SK-N-SH treated with all-trans-retinoic acid at 6 μM for 48 hours (cell line): ENCODE measurements around the gene RAP1GAP.

Experiments used
- TOX ChIP-seq: fragments of 250-450 bp; sonication (Bioruptor Pico); IDR thresholded peaks from 2 replicates; pipeline ENCODE4 v1.8.0; 2021; ENCODE audit warnings: mild to moderate bottlenecking, moderate library complexity, borderline replicate concordance
- ZFP30 ChIP-seq: fragments of 450-650 bp; formaldehyde crosslinking; IDR thresholded peaks from 2 replicates; pipeline ENCODE4 v1.5.0; 2022; ENCODE audit warnings: mild to moderate bottlenecking, moderate library complexity

GRCh38 chr1:21575351-21575942 is 93.7 kb downstream of the RAP1GAP start:
- no peak for TF ChIP-seq ZFP30 (CRISPR knock-in tag)
- no peak for TF ChIP-seq TOX (CRISPR knock-in tag)
